D341Med (cell line): ENCODE data around the gene ABCC11.
"Not testable (repeated sequence)": the region's sequence is repeated elsewhere in the genome, so short reads cannot be mapped to it uniquely, and the experiment has no call there.

Experiments used
- DNase-seq: peaks from one replicate; pipeline ENCODE4 v3.0.0; 2012; ENCODE audit warnings: low spot score

ABCC11 gene

DNA sequence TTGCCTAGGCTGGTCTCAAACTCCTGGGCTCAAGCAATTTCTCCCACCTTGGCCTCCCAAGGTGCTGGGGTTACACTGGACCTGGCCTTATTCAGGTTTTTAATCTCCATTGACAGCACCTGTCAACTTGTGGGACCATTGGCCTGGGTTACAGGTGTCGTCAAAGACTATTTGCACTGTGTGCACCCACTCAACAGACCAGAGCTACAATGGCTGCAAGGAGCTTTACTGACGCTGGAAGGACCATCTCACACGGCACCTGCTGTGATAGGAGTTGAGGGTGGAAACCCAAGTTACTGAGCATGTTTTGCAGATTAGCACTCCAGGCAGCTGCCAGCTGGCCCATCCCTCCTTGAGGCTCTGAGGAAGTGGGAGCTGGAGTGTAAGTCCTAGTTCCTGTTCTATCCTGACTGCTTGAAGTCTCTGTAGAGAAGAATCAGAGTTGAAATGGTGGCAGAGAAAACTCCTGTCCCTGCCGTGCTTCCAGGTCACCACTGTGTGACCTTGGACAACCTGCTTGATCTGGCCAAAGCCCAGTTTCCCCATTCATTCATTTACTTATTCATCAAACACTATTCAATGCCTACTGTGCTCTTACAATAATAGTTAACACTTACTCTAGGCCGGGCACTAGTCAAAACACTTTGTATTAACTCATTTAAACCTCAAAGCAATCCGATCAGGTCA is 45.7 kb downstream of the ABCC11 start:
- no peak for DNase-seq

- no peak for DNase-seq
These were observed 50.0 kb downstream of the ABCC11 start for GRCh38 chr16:48197294-48197693.

DNA sequence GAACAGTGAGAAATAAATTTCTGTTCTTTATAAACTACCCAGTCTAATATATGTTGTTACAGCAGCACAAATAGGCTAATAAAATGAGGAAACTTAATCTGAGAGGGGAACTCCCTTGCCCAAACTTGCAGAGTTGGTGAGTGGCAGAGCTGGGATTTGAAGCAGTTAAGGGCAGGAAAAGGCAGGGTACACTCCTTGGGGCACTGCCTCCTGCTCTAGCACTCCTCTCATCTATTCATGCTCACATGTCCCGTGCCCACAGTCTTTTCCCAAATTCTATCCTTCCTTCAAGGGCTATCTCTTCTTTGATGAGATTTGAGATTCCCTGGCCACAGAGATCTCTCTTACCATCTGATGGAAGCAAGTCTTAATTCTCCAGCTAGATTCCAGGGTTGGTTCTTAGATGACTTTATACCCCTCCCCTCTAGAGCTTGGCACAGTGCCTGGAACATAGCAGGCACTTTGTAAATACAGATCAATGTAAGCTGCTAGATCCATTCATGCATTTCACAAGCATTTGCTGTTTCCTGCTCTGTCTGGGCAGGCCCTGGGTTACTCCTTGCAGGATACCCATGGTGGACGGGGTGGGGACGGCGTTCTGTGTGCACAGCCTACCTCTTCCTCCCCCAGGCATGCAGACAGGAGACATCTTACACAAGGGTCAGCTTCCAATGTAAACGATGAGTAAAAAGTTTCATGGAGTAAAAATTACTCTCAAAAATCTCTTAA is 52.3 kb downstream of the ABCC11 start:
- peak; percentile 59 for DNase-seq

GRCh38 chr16:48193846-48194245 is 53.5 kb downstream of the ABCC11 start:
- DNase-seq = no peak

DNA sequence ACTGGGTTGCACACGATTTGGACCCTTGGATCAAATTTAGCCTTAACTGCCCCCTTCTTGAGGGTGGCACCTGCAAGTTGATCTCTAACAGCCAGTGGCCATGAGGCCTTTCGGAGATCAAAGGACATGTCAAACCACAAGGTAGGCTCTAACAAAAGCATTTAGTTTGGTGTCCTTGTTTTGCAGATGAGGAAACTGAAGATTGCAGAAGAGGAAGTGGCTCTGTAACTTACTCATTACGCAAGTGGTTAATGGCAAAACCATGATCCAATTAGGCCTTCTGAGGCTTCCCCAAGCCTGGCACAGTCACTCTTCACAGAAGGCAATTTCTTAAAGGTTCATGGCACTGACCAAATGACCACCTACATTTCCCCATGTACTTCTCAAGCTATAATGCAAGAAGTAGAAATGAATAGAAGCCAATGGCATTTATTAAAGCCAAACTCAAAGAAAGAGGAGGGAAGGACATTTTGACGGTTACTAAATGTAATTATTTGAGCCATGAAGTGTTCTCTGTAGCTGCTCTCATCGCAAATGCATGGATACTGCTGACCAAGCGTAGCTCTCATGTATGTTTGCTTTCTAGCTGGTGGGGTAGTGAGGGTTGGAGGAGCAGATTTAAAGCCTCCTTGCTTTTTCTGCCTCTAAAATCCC is 58.8 kb downstream of the ABCC11 start:
- DNase-seq = no peak

GRCh38 chr16:48187779-48188178 is 59.6 kb downstream of the ABCC11 start:
- no peak for DNase-seq

DNA sequence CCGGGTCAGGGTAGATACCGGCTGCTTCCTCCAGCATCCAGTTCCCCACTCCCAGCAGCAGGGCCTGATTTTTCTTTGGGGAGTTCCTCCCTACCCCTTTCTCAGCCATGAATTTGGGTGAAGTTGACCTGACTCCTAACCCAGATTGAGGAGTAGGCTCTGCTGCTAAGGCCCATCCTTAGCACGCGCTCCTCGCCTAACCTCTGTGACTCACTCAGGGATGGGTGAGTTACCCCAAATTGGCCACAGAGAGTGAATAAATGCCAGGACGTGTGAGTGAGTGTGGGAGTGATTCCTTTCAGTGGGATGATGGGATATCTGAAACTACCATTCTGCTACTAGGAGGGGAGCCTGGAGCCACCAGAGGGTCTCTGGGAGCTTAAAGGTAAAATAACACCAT is 62.7 kb downstream of the ABCC11 start:
- DNase-seq = no peak

DNA sequence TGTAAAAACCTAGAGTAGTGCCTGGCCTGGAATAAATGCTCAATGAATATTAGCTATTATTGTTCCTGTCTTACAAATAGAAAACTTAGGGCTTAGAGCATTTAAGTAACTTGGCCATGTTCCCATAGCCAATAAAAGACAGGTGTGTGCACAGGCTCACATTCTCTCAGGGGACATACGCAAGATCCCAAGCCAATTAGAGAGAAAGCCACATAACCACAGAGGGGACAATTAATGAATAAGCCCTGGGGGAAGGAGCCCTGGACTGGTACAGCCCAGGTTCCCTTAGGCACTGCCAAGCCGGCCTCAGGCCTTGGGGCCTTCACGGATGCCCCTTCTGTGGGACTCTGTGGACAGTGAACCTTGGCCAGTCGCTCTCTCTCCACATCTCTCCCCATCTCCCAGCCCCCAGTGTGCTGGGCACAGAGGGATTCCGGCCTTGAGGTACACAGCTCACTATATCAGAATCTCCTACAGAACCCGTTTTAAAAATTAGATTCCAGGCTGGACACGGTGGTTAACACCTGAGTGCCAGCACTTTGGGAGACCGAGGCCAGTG is 64.3 kb downstream of the ABCC11 start:
- peak; percentile 75 for DNase-seq

DNA sequence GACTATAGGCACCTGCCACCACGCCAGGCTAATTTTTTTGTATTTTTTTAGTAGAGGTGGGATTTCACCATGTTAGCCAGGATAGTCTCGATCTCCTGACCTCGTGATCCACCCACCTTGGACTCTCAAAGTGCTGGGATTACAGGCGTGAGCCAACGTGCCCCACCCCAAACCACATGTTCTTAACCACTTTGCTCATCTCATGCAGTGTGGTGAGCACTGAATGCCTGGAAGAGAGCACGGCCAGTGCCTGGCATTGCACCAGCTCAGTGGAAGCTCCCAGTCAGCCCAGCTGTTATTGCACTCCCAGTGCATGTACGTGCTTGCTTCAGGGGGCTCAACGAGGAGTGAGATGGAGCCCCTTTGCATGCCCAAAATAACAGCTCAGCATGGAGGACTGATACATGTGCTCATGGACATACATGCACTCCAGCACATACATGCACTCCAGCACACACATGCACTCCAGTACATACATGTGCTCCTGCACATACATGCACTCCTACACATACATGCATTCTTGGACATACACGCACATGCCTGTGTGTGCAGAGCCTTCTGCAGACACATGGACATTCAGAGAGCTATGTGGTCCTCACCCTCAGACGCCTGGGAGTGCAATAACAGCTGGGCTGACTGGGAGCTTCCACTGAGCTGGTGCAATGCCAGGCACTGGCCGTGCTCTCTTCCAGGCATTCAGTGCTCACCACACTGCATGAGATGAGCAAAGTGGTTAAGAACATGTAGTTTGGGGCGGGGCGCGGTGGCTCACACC is 65.4 kb downstream of the ABCC11 start:
- not testable (repeated sequence) for DNase-seq

GRCh38 chr16:48180868-48181480 is 66.4 kb downstream of the ABCC11 start:
- DNase-seq = no peak

DNA sequence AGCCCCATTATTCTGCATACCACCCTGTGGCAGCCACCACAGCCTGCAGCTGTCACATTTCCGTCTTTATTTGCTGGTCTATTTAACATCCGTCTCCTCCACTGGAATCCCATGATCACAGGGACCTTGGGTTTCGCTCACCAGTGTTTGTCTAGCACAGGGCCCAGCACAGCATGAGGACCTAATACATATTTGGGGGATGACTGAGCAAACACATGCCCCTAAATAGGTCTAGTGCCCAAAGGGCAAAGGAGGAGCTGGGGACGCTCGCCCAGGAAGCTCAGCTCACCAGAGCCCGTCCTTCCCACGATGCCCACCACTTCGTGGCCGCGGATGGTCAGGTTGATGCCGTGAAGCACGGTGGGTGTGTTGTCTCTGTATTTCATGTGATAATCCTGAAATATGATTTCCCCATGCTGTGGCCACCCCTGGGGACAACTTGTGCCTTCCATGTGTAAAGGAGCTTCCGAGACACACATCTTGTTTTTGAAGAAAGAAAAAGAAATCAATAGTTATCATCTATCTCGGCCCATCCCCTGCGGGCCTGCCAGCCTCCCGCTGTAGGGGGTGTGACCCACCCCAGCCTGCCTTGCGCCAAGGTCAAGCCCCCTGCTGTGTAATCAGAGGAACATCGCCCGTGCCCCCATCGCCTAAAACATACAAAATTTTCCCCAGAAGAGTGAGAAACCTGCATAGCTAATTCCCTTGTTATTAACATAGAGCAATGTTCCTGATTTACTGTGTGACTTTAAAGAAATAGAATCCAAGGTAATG is 70.5 kb downstream of the ABCC11 start:
- no peak for DNase-seq

DNA sequence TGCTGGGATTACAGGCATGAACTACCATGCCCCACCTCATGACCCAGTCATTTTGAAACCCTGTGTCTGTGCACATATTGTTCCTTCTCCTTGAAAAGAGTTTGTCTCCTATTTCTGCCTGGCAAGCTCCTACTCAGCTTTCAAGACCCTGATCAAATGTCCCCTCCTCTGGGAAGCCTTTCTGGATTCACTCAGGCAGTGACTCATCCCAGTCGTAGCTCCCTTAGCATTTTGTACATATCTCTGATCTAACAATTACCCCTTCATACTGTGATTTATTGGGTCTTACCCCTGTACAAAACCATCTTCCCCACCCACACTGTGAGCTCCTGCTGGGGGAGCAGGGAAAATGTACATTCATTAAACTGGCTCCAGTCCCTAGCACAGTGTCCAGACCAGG is 73.5 kb downstream of the ABCC11 start:
- DNase-seq = no peak

DNA sequence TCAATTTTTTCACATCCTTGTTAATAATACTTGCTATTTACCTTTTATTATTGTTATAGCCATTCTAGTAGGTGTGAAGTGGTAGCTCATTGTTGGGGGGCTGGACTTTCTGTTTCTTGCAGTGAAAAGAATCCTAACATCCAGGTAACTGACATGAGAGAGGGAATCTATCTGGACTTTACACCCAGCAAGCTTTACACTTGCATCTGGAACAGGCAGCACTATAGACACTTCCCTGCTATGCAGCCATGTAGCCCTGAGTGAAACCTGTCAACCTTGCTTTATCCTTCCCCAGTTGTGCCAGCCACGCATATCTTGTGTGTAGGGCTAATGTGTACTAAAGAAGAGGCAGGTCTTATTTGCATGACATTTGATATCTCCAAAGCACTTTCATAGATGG is 74.7 kb downstream of the ABCC11 start:
- no peak for DNase-seq

GRCh38 chr16:48169896-48170295 is 77.4 kb downstream of the ABCC11 start:
- no peak for DNase-seq

- DNase-seq = no peak
These were observed 79.3 kb downstream of the ABCC11 start for GRCh38 chr16:48168075-48168474.

DNA sequence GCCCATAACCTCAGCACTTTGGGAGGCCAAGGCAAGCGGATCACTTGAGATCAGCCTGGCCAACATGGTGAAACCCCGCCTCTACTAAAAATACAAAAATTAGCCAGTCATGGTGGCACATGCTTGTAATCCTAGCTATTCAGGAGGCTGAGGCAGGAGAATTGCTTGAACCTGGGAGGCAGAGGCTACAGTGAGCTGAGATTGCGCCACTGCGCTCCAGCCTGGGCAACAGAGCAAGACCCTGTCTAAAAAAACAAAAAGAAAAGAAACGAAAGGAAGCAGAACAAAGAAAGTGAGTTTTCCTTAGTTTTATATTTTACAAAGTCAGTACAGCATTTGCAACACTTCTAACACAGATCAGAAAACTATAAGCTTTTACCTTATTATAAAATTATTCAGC is 80.7 kb downstream of the ABCC11 start:
- DNase-seq = not testable (repeated sequence)

DNA sequence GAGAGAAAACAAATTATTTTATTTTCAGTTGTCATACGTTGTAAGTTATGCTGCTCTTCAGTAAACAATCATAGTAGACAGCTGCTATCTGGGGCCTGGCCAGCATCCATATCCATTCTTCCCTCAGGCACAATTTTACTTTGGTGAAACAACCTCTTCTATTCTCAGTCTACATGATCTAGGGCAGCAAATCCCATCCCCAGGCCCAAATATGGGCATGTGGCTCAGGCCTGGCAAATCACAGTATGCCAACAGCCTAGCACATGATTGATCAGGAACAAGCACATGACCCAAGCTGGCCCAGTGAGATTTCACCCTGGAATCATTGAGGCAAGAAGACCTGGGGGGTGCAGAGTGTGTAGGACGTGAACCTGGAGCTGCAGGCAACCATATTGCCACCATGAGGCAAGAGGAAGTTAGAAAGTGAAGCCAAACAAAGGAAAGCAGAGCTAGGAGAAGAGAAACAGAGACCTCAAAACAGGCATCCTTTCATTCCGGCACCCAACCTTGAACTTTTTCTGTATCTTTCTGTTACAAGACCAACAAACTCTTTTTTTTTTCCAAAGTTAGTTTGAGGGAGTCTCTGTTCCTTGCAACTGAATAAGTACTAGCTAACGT is 81.3 kb downstream of the ABCC11 start:
- no peak for DNase-seq

- peak; percentile 84 for DNase-seq
These were observed 82.2 kb downstream of the ABCC11 start for GRCh38 chr16:48164907-48165715.

GRCh38 chr16:48162839-48163410 is 84.4 kb downstream of the ABCC11 start:
- DNase-seq = no peak
